Epidermal melanocyte (primary cell): Measurements from ENCODE around the gene CELA3A.
"Not testable (repeated sequence)": the region's sequence is repeated elsewhere in the genome, so short reads cannot be mapped to it uniquely, and the experiment has no call there.

Experiments
- DNase-seq: peaks from one replicate; pipeline ENCODE4 v3.0.0; 2011; ENCODE audit warnings: low spot score; ENCODE audit not compliant: insufficient read length

CELA3A gene, protein sequence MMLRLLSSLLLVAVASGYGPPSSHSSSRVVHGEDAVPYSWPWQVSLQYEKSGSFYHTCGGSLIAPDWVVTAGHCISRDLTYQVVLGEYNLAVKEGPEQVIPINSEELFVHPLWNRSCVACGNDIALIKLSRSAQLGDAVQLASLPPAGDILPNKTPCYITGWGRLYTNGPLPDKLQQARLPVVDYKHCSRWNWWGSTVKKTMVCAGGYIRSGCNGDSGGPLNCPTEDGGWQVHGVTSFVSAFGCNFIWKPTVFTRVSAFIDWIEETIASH

DNA sequence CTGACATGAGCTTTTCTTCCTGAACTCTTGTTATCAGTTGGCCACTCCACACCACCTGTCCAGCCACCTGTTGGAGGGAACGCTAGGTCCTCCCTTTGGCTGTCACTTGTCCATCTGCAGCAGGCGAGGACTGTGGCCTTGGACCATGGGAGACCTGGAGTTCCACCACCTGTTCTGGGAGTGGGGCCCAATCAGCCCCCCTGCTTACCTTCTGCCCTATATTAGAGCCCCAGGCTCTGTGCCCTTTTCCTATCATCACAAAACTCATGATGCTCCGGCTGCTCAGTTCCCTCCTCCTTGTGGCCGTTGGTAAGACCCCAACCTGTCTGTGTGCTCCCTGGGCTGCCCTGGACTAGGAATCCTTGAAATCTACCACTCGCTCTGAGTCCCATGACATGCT lies at the start of gene CELA3A:
TSS of gene CELA3A (plus strand) at position 249 of the 400 bp plus-strand sequence. CDS start at position 267, 18 bp downstream.
- DNase-seq: no peak

DNA sequence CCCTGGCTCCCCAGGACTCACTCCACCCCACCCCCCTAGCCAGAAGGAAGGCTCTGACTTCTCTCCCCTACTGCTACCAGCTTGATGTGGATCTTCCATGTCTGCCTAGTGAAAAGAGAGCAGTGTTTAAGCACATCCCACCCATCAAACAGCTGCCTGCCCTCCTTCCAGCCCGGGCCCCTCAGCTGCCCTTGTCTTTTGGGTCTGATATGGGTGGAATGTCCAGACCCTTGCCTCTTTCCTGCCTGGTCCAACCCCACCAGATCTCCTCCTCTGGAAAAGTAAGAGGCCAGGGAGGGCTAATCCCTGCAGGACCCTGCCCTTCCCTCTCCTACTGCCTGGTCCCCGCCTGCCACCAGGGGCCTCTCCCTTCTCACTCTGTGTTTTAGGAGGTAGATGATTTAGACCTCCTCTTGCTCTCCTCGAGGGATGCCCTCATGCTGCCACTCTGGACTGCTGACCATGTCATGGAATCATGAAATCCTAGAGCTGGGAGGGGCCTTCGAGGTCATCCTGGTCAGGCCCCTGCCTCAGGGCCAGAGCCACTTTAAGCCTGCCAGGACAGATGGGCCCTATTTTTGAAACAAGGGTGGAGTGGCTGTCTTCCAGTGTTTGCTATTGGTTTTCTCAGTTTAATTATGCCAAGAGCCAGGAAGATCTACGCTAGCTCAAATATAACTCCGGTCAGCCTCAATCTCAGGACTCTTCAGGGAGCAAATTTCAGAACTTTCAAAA lies 48.5 kb upstream of the CELA3A start:
- DNase-seq: no peak

DNA sequence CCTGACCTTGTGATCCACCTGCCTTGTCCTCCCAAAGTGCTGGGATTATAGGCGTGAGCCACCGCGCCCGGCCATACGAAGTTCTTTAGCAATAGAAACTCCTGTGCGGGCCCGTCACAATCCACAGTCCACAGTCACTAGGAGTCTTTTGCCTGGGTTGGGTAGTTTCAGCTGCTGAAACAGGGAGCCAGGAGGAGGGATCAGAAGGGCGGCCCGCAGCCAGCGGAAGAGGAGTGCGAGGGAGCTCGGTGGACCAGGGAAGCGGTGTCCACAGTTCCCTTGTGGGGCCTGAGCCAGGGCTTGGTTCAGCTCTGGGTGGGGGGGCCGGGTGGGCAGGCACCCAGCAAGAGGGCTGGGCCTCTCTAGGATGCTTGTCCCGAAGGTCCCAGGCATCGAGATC lies 46.4 kb upstream of the CELA3A start:
- DNase-seq: no peak

DNA sequence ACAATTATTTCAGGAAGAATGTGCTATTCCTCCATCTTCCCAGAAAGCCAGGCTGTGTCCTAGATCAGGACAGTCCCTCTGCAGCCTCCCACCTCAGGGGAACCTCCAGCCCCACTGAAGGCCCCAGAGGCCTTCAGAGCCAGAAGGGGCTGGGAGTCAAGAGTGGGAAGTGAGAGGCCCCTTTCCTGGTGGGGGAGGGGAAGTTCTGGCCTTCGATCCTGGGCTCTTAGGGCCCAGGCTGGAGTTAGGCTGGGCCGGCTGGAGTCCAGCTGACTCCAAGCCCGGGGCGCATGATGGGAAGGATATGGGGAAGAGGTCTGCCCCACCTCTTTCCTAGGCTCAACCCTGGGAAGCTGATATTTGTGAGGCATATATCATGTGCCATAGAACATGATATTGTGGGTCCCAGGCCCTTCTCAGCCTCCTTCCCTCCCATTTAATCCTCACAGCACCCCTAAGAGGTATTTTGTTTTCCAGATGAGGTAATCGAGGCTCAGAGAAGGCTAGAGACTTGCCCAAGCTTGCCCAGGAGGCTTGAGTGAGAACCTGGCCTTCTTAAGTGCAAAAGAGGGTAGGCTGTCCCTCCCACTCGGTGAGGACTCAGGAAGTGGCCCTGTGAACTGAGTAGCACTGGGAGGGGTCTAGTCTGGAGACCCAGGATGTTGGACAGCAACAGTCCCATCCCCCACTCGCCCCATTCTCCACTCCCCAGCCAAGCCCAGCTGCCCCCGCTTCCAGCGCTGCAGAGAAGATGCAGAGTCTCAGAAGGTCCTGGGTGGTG lies 45.8 kb upstream of the CELA3A start:
- no peak for DNase-seq

DNA sequence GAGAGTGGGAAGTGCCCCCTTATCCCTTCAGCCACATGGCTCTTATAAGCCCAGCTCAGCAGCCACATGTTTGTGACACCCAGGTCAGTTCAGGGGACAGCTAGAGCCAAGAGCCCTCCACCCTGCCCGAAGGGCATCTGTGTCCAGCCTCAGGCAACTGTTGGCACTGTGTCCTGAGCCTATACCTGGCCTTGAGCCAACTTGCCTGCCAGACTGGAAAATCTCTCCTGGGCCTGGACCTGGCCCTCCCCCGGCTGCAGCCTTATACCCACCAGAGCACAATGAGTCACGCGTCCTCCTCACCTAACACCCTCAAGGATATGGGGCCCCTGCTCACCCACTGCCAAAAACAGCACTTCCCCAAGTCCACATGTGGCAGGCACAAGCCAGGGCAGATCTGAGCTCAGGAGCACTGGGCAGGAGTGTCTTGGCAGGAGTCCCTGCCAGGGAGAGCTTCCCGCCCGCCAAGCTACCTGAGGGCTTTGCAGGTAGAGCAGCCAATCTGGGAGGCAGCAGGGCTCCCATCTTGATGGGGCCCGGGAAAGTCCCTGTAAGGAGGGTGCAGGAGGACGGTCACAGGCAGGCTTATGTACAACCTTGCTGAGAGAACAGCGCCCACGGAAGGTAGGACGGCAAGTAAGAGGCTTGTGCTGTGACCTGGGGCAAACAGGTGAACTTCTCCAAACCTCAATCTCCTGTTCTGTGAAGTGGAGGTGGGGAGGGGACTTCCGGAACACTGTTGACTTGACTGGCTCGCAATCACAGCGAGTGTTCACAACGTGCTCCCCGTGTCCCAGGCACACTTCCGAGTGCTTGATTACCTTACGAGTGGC lies 44.5 kb upstream of the CELA3A start:
- no peak for DNase-seq

DNA sequence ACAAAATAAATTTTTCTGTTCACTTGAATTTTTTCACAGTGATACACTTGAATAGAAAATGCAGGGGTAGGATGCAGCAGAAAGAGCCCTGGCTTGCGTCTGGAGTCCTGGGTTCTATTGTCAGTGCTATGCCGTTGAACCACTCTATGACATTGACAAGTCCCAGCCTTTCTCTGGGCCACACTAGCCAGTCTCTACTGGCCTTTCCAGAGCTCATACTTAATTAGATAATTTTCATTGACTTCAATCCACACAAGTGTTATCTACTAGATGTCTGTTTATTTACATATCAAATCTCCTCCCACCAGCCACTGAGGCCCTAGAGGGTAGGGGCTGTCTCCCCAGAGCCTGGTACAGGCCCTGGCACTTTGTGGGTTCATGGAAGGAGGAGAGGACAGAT lies 40.1 kb upstream of the CELA3A start:
- no peak for DNase-seq

DNA sequence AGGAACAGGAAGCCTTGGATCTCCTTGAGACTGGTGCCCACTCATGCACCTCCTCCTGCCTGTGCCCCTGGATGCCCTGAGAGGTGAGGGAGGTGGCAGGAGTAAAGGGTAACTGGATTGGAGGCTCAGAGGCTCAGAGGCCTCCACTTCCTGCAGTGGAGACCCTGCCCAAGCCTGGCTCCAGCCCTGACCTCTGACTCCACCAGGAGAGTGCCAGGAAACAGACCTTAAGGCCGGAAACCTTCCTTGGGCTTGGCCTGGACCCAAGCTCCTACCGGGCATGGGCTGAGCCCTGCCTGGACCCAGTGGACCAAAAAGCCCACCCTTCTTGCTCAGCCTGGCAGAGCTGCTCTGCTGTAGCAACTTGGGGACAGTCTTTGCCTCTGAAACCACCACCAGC lies 39.7 kb upstream of the CELA3A start:
- DNase-seq: no peak

DNA sequence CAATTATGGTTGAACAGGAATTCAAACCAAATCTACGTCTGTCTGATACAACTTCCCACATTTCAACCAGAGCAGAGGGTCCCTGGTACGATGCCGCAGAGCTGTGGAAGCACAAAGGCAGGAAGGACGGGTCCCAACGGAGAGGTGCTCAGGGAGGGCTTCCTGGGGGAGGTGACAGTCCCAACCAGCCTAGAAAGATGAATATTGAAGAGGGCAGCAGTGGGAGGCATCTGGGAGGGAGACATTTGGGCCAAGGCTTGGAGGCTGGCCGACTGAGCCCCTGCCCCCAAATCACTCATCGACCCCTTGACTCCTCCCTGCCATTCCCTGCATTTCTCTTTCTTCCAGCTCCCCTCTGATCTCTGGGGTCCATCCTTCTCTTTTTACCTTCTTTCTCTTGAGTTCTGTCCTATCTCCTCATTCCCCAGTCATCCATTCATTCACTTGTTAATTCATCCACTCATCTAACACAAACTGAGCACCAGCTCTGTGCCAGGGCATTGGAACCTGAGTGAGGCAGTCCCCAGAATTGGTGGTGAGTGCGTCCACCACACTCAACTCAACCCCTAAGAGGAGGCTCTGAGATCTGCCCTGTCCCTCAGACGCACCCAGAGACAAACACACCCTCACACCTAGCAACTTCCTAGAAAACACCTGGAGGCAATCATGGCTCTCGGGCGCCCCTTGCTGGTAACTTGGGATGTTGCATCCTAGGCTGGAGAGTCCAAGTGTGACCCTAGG lies 37.8 kb upstream of the CELA3A start:
- peak; percentile 65 for DNase-seq

DNA sequence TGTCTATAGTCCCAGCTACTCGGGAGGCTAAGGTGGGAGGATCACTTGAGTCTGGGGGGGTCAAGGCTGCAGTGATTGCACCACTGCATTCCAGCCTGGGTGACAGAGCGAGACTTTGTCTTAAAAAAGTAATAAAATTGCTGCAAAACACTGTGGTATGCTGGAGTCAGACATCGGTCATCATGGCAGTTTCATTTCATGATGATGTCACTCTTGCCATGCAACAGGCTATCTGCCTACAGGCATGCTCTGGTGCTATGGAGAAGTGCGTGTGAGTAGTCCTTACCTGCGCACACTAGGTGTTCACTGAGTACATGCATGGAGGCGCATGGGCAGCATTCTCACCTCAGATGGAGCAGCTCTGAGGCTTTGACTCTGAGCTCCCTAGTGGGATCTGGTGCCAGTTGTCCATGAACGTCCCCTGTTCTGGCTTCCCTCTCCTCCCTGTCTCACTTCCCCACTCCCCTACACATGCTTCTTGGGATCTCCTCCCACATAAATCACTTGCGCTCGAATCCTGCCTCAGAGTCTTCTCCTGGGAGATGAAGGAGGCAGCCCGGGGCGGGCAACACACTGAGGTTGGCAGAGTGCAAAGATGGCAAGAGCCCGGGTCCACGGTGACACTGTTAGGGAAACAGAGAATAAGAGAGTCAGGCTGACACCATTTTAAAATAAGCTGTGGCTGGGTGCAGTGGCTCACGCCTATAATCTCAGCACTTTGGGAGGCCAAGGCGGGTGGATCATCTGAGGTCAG lies 35.0 kb upstream of the CELA3A start:
- no peak for DNase-seq

DNA sequence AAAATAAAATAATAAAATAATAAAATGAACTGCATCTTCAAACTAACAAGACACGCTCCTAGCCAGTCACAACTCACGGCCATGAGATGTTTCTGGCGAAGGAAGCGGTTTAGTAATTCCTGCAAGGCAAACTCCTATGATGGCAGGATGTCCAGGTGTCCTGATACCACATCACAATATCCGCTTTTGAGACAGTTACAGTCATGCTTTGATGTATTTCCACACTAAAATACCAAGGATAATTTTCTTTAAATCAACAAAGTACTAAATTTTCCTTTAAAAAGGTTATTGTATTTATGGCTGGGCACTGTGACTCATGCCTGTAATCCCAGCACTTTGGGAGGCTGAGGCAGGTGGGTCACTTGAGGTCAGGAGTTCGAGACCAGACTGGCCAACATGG lies 34.2 kb upstream of the CELA3A start:
- DNase-seq: not testable (repeated sequence)

DNA sequence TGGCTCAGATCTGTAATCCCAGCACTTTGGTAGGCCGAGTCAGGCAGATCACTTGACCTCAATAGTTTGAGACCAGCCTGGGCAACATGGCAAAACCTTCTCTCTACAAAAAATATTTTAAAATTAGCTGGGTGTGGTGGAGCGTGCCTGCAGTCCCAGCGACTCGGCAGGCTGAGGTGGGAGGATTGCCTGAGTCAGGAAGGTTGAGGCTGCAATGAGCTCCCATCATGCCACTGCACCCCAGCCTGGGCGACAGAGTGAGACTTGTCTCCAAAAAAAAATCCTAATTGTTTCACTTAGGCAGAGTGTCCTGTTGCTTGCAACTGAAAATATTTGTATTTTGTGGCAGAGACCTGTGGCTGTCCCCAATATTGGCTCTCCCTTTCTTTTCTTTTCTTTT lies 32.4 kb upstream of the CELA3A start:
- not testable (repeated sequence) for DNase-seq

DNA sequence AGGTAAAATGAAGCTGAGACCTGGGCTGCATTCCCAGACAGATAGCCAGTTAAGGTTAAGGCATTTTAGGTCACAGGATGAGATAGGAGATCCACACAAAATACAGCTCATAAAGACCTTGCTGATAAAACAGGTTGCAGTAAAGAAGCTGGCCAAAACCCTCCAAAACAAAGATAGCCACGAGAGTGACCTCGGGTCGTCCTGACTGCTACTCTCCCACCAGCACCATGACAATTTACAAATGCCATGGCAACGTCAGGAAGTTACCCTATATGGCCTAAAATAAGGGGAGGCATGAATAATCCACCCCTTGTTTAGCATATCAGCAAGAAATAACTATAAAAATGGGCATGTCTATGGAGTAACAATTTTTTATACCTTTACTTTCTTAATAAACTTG lies 30.9 kb upstream of the CELA3A start:
- DNase-seq: not testable (repeated sequence)

DNA sequence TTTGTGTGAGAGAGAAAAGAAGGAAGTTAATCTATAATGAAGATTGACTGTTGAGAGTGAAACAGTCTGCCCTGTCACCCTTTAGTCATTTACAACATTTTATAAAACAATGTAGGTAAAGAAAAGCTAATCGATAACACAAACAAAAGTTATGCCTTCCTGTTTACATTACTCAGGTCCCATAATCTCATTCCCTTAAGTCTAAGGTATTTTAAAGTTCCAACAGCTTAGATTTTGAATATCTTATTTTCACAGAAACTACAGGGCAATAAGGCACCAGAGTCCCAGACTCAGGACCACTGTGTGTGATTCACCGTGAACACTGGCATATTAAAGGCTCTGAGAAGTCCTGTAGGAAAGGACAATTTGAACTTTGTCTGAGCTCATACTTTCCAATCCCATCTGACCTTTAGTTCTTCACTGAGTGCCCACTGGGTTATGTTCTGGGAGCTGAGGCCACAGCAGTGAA lies 28.4 kb upstream of the CELA3A start:
- DNase-seq: not testable (repeated sequence)

DNA sequence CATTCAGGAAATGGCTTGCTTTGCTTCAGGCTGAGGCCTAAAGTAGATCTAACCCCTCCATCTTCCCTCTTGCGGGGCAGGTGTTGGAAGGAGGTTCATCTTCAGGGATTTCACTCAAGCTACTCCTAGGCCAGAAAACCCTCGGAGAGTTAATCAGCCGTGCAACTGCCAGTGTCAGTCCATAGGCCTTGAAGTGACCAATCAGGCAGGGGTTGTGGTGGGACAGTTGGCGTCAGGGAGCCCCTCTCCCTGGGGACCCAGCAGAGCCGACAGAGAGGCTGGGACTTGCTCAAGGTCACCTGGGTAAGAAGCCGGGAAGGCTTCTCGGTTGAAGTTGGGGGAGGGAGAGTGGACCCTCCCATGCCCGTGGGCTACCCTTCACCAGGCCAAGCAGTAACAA lies 27.5 kb upstream of the CELA3A start:
- not testable (repeated sequence) for DNase-seq

DNA sequence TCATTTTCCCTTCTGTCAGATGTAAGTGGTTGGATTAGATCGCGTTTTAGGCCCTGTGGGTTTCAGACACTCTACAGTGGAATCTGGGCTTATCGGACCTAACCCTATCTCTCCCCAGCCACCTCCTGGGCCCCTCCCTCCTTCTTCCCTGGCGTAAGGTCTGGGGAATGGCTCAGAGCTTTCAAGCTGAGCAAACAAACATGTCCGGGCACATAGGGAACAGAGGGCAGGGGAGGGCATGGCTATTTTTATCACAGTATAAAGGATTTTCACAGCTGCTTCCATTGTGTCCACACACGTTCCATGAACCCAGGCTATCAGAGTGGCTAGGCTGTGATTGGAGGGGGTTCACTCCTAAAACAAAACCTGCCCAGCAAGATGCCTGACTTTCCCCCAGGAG lies 26.8 kb upstream of the CELA3A start:
- not testable (repeated sequence) for DNase-seq

DNA sequence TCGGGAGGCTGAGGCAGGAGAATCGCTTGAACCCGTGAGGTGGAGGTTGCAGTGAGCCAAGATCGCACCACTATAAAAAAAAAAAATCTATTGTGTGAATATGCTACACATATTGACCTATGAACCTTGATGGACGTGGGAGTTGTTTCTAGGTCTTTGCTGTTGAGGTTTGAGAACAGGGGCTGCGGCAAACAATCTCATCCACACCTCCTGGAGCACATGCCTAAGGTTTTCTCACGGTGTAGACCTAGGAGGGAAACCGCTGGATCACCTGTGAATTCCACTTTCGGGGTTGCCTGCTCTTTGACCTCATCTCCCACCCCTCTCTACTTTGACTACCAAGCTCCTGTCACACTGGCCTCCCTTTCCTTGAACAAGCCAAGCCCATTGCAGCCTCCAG lies 26.2 kb upstream of the CELA3A start:
- DNase-seq: not testable (repeated sequence)

DNA sequence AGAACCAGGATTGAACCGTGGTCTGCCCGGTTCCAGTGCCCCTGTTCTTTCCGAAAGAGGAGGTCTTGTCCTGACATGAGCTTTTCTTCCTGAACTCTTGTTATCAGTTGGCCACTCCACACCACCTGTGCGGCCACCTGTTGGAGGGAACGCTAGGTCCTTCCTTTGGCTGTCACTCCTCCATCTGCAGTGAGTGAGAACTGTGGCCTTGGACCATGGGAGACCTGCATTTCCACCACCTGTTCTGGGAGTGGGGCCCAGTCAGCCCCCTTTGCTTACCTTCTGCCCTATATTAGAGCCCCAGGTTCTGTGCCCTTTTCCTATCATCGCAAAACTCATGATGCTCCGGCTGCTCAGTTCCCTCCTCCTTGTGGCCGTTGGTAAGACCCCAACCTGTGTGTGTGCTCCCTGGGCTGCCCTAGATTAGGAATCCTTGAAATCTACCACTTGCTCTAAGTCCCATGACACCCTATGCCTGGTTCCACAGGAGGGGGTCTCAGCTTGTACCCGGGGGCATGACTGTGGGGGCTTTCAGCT lies 24.7 kb upstream of the CELA3A start, which contains the start of gene CELA3B:
TSS of gene CELA3B (plus strand) at position 320 of the 537 bp plus-strand sequence. CDS start at position 338, 18 bp downstream.
- DNase-seq: not testable (repeated sequence)

DNA sequence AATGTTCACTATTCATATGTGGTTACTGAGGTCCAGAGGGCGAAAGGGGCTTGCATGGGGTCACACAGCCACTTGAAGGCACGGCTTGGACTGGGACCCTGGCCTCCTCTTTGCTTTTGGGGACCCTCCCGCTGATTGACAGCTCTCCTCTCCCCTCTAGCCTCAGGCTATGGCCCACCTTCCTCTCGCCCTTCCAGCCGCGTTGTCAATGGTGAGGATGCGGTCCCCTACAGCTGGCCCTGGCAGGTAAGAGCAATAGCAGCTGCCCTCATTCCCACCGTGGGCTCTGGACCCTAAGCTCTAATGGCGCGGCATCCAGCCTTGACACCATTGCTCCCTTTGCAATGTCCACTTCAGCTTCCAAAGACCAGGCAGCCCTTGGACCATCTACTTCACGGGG lies 23.2 kb upstream of the CELA3A start:
- DNase-seq: not testable (repeated sequence)

DNA sequence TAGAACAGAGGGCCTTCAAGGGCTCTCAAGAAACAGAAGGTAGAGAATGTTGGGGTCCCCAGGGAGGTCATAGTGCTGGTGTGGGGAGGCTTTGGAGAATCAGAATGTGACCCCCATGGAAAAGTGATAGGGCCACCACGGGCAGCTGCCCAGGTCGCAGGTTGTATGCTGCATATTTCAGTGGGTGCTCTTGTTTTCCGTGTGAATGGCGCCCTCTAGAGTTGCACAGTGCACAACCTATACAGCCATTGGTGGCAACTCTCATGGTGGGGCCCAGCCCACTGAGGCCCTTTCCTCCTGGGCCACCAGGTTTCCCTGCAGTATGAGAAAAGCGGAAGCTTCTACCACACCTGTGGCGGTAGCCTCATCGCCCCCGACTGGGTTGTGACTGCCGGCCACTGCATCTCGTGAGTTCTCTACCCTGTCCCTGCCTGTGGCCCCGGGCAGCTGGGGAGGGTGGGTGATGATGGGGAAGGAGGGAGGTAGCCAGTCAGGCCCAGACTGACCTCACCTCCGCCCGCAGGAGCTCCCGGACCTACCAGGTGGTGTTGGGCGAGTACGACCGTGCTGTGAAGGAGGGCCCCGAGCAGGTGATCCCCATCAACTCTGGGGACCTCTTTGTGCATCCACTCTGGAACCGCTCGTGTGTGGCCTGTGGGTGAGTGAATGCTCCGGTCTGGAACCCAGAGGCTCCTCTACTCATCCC lies 20.8 kb upstream of the CELA3A start:
- not testable (repeated sequence) for DNase-seq
